Stimulated activated CD4-positive, alpha-beta T cell treated with anti-CD3 and anti-CD28 coated beads, Interleukin-12 subunit alpha, Interleukin-12 subunit beta, amount 100 ng/mL, for 48 hours (primary cell): ENCODE measurements around the gene DPP6.

Experiments
- DNase-seq, 3 donors: peaks; one replicate each; pipeline ENCODE4 v3.0.0-alpha.2; 2020; ENCODE audit warnings: low read depth in 2 of 3, low spot score in 1 of 3

Gene DPP6

GRCh38 chr7:154905146-154905545 is 852.9 kb downstream of the DPP6 start:
- no peak for DNase-seq

- DNase-seq = no peak
These were observed 853.4 kb downstream of the DPP6 start for GRCh38 chr7:154905615-154906014.

GRCh38 chr7:154906201-154906600 is 854.0 kb downstream of the DPP6 start:
- DNase-seq = no peak

GRCh38 chr7:154906736-154907355 is 854.6 kb downstream of the DPP6 start:
- DNase-seq = no peak

- DNase-seq = no peak
These were observed 855.7 kb downstream of the DPP6 start for GRCh38 chr7:154907651-154908620.

GRCh38 chr7:154909241-154910105 is 857.3 kb downstream of the DPP6 start:
- no peak for DNase-seq

GRCh38 chr7:154910125-154910524 is 857.9 kb downstream of the DPP6 start:
- DNase-seq = no peak

- DNase-seq = no peak
These were observed 858.8 kb downstream of the DPP6 start for GRCh38 chr7:154910977-154911376.

- no peak for DNase-seq
These were observed 859.2 kb downstream of the DPP6 start for GRCh38 chr7:154911411-154911810.

GRCh38 chr7:154911862-154912455 is 859.8 kb downstream of the DPP6 start:
- no peak for DNase-seq

- no peak for DNase-seq
These were observed 860.9 kb downstream of the DPP6 start for GRCh38 chr7:154912871-154913637.

- DNase-seq = peak; percentile 80 to 93 (median 83)
These were observed 861.6 kb downstream of the DPP6 start for GRCh38 chr7:154913638-154914307.

- DNase-seq = no peak
These were observed 862.3 kb downstream of the DPP6 start for GRCh38 chr7:154914308-154914995.

- no peak for DNase-seq
These were observed 862.8 kb downstream of the DPP6 start for GRCh38 chr7:154914996-154915380.

- DNase-seq = no peak
These were observed 863.4 kb downstream of the DPP6 start for GRCh38 chr7:154915600-154915999.

- DNase-seq = no peak
These were observed 864.2 kb downstream of the DPP6 start for GRCh38 chr7:154916381-154916780.

GRCh38 chr7:154916856-154917807 is 864.9 kb downstream of the DPP6 start:
- no peak for DNase-seq

- no peak for DNase-seq
These were observed 865.6 kb downstream of the DPP6 start for GRCh38 chr7:154917808-154918160.
